Ureter (tissue), 1 donor: ENCODE data around the gene CXCL12. TPM values are rescaled to one million over a fixed set of nuclear protein-coding genes. Genes with fewer than 3 reads are reported as not detected.

Source experiments
- DNase-seq: peaks from one replicate; pipeline ENCODE4 v3.0.0-alpha.2; 2020; ENCODE audit warnings: low spot score
- total RNA-seq: library from RNA; stranded (reverse); gene quantifications from one replicate; pipeline ENCODE4 v1.2.4, GENCODE V29; 2023
- donor health status: DM: yes; HTN: yes; CAD: no.

Gene CXCL12
- total RNA-seq, result 73.1 TPM

DNA sequence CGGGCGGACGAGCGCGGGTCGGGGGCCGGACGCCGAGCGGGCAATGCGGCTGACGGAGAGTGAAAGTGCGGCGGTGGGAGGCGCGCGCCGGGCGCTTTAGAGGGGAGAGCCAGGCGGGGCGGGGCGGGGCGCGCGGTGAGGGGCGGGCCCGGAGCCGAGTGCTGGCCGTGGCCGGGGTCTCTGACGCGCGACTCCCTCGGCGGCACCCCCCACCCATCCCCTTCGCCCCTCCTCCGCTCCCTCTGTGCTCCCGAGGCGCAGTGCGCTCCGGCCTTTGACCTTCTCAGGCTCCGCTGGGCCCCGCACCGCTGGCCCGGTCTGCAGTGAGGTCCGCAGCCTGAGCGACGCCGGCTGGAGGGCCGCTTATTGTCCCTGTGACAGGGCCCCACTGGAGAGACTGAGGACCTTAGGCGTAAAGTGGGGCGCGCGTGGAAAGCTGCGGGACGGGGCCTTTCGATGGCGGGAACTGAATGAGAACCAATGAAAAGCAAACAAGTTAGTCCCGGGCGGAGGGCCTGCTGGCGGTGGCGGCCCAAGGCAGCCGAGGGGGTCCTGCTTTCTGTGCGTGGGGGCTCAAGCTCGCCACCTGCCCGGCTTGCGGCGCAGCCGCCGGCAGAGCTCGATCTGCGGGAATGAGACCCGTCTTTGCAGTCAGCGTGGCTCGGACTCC lies at the start of gene CXCL12:
Gene CXCL12, minus strand, starts transcription at position 72 of the 670 bp plus-strand sequence. CDS start 92 bp downstream, outside the sequence.
- peak; percentile 42 for DNase-seq

DNA sequence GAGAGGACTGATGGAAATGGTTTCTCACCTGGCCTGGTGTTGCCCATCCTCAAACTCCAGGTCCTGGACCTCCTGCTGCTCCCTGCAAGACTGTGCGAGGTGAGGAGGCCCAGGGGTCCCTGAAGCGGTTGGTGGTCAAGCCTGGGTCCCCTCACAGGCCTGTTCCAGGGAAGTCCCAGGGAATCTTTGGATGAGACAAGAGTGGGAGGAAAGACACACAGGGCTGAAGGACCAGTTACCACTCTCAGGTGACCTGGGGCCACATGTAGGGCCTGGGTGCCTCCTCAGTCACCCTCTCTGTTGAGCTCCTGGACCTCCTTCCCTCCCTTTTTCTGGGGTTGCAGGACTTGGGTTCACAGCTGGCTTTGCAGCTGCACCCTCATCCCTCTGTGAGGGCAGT lies 42.6 kb upstream of the CXCL12 start:
- no peak for DNase-seq

DNA sequence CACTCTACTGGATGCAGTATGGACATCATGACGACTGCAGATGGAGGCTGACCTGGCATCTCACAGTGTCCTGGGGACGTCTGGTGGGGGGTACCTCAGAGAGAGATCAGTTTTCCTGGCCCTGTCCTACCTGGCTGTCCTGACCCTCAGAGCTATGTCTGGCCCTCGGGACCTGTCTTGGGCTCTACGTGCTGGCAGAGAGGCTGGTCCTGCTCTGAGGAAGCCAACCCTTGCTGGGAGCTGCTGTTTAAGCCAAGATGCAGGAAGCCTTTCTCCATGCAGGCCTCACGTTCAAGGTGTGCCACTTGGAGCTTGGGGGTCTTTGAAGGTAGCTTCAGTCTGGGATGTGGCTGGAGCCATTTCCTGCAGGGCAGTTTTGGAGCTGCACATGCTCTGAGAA lies 42.1 kb upstream of the CXCL12 start:
- no peak for DNase-seq

- DNase-seq, result no peak
Observed at GRCh38 chr10:44426247-44427034, 41.5 kb upstream of the CXCL12 start.

DNA sequence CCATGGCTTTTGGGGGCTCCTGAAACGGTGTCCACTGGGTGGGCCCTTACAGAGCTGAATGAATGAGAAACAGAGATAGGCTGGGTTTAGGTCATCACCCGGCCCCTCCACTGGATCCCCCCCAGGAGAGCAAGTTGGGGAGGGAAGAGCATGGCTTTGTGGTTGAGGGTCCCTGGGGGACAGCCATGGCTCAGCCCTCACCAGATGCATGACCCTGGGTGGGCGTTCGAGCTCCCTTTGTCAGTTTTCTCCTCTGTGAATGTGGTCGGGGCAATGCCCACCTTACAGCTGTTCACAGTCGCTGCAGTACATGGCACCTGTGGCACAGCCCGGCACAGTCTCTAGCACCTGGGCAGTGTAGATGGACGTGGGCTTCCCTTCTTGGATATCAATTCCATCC lies 40.6 kb upstream of the CXCL12 start:
- DNase-seq, result no peak

DNA sequence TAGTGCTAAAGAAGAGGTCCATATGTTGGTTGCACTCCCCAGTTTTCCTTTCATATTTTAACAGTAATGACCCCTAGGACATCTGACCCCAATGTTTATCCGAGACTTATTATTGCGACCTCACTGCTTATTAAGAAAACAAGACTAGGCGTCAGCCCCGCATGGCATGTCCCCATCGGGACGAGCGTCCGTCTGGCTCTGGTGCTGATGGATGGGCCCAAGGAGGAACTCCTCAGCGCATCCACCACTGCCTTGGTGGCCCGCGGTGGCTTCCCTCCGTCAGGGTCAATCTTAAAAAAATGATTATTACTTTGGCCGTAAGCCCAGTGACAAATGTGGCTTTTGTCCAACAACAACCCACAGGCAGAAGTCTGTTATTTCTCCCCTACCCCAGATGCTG lies 40.1 kb upstream of the CXCL12 start:
- no peak for DNase-seq

- no peak for DNase-seq
Observed at GRCh38 chr10:44424298-44424697, 39.4 kb upstream of the CXCL12 start.

- DNase-seq, result no peak
Observed at GRCh38 chr10:44422570-44423101, 37.7 kb upstream of the CXCL12 start.

GRCh38 chr10:44422153-44422552 lies 37.3 kb upstream of the CXCL12 start:
- no peak for DNase-seq

GRCh38 chr10:44419790-44420549 lies 35.1 kb upstream of the CXCL12 start:
- DNase-seq, result no peak

GRCh38 chr10:44418637-44419036 lies 33.7 kb upstream of the CXCL12 start:
- DNase-seq, result no peak

- DNase-seq, result no peak
Observed at GRCh38 chr10:44417761-44418160, 32.9 kb upstream of the CXCL12 start.

GRCh38 chr10:44416936-44417335 lies 32.0 kb upstream of the CXCL12 start:
- DNase-seq, result no peak

GRCh38 chr10:44416021-44416771 lies 31.3 kb upstream of the CXCL12 start:
- no peak for DNase-seq

DNA sequence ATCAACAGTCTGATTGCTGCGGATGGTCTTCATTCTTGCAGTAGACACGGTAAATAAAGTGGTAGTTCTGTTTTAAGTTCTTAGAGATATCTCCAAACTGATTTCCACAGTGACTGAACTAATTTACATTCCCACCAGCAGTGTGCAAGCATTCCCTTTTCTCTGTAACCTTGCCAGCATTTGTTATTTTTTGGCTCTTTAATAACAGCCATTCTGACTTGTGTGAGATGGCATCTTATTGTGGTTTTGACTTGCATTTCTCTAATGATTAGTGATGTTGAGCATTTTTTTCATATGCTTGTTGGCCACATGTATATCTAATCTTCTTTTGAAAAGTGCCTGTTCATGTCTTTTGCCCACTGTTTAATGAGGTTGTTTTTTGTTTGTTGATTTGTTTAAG lies 30.2 kb upstream of the CXCL12 start:
- no peak for DNase-seq

GRCh38 chr10:44413416-44413815 lies 28.5 kb upstream of the CXCL12 start:
- DNase-seq, result no peak

DNA sequence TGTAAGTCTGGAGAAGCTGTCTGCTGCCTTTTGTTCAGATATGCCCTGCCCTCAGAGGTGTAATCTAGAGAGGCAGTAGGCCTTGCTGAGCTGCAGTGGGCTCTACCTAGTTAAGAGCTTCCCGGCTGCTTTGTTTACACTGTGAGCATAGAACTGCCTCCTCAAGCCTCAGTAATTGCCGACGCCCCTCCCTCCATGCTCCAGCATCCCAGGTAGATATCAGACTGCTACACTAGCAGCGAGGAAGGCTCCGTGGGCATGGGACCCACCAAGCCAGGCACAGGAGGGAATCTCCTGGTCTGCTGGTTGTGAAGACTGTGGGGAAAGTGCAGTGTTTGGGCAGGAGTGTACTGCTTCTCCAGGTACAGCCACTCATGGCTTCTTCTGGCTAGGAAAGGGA lies 26.4 kb upstream of the CXCL12 start:
- DNase-seq, result no peak

DNA sequence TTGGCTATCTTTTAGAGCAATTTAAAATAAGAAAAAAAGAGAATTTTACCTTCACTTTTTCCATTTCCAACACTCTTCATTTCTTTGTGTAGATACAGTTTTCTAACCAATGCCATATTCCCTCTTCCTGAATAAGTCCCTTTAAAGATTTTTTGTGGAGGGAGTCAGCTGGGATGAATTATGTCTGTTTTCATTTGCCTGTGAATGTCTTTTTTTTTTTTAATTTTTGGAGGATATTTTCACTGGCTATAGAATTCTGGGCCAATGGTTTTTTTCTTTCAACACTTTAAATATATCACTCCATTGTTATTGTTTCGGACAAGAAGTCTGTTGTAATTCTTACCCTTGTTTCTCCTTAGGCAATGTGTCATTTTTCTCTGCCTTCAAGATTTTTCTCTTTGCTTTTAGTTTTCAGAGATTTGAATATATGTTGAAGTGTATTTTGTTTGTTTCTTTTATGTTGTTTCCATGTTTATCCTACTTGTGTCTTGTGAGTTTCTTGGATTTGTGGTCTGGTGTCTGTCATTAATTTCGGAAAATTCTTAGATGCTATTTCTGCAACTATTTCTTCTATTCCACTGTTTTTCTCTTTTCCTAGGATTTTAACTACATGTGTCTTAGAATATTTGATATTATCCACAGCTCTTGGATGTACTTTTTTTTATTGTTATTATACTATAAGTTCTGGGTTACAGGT lies 20.0 kb upstream of the CXCL12 start:
- DNase-seq, result no peak

- DNase-seq, result no peak
Observed at GRCh38 chr10:44402465-44403195, 17.7 kb upstream of the CXCL12 start.

- no peak for DNase-seq
Observed at GRCh38 chr10:44400541-44400940, 15.6 kb upstream of the CXCL12 start.
